GM12878 (cell line): ENCODE results near the gene DICER1. TPM values are rescaled to one million over a fixed set of nuclear protein-coding genes. Genes with fewer than 3 reads are reported as not detected.

ENCODE experiments used
- ATAC-seq: fragments of 200-7000 bp; cut with Tn5 transposase; 3 replicates; pipeline ENCODE4 v1.9.1; 2020; ENCODE audit warnings: mild to moderate bottlenecking, moderate library complexity
- BruUV-seq: library from RNA; stranded (reverse); fragments of 400-500 nt; replicated peaks from 2 replicates; lab custom pipeline; 2021; lab: Mats Ljungman, UMichigan
- CTCF ChIA-PET: fragments of 300-600 bp; sonication (Branson Sonifier 250); formaldehyde crosslinking; extraction: SDS; loops from one replicate; lab custom pipeline; 2021; ENCODE audit warnings: inconsistent platforms; lab: Yijun Ruan, JAX
- POLR2A ChIA-PET: fragments of 350-600 bp; formaldehyde crosslinking; extraction: SDS; loops from one replicate; lab custom pipeline; 2021; ENCODE audit warnings: inconsistent platforms; lab: Charles Lee
- RAD21 ChIA-PET: fragments of 300-600 bp; sonication (Branson Sonifier 250); formaldehyde crosslinking; loops from one replicate; lab custom pipeline; 2023; ENCODE audit warnings: antibody characterized with exemption; ENCODE audit not compliant: unreplicated experiment; lab: Charles Lee
- SMC1A ChIA-PET: fragments of 300-600 bp; sonication (Branson Sonifier 250); formaldehyde crosslinking; loops from one replicate; lab custom pipeline; 2023; ENCODE audit not compliant: unreplicated experiment, uncharacterized antibody; lab: Charles Lee
- DNase-seq: peaks from one replicate; pipeline ENCODE4 v3.0.0-alpha.2; 2011; ENCODE audit warnings: low read depth, low spot score
- FAIRE-seq: peaks from 3 replicates; lab custom pipeline; 2011; peaks lifted over from hg19 to GRCh38; lab: Jason Lieb, UNC
- H2AFZ ChIP-seq: 2 replicates; pipeline ENCODE4 v1.6.0; 2011; ENCODE audit warnings: low read depth, low read length, control low read depth; ENCODE audit not compliant: control insufficient read depth
- H3K27ac ChIP-seq: 2 replicates; pipeline ENCODE4 v1.5.1; 2011; ENCODE audit warnings: control low read depth; ENCODE audit not compliant: control insufficient read depth, insufficient read depth
- H3K27me3 ChIP-seq, 2 experiments: replicated peaks in 1 of 2; 2 replicates each; pipeline versions ENCODE4 v1.6.0 to v1.6.1; 2011; ENCODE audit warnings: low read length in 1 of 2; ENCODE audit not compliant: control insufficient read depth in 2 of 2, insufficient read depth in 2 of 2
- H3K36me3 ChIP-seq, 2 experiments: 2 replicates each; pipeline ENCODE4 v1.5.1; 2011; ENCODE audit warnings: low read length in 1 of 2; ENCODE audit not compliant: control insufficient read depth in 2 of 2, insufficient read depth in 2 of 2
- H3K4me1 ChIP-seq: 2 replicates; pipeline ENCODE4 v1.6.1; 2011; ENCODE audit warnings: mild to moderate bottlenecking, low read length, moderate library complexity, mixed read lengths; ENCODE audit not compliant: control insufficient read depth, insufficient read depth
- H3K4me2 ChIP-seq: 2 replicates; pipeline ENCODE4 v1.6.0; 2011; ENCODE audit warnings: control low read depth; ENCODE audit not compliant: control insufficient read depth, insufficient read depth
- H3K4me3 ChIP-seq: fragments of 200-600 bp; sonication (generic); 2 replicates; pipeline ENCODE4 v1.5.1; 2016
- H3K79me2 ChIP-seq: 2 replicates; pipeline ENCODE4 v1.6.0; 2011; ENCODE audit warnings: low read length; ENCODE audit not compliant: control insufficient read depth, insufficient read depth
- H3K9ac ChIP-seq: 2 replicates; pipeline ENCODE4 v1.8.0; 2011; ENCODE audit warnings: low read length, control low read depth, mixed read lengths; ENCODE audit not compliant: control insufficient read depth, insufficient read depth
- H3K9me3 ChIP-seq: replicated peaks from 3 replicates; pipeline ENCODE4 v1.5.1; 2011; ENCODE audit warnings: mild to moderate bottlenecking, low read length; ENCODE audit not compliant: control insufficient read depth, insufficient read depth
- H4K20me1 ChIP-seq: 2 replicates; pipeline ENCODE4 v1.6.0; 2011; ENCODE audit not compliant: control insufficient read depth, insufficient read depth
- BCLAF1 ChIP-seq: fragments of 450-650 bp; IDR thresholded peaks from 2 replicates; pipeline ENCODE4 v1.6.1; 2017; ENCODE audit warnings: antibody characterized with exemption, mild to moderate bottlenecking, moderate library complexity
- ESRRA ChIP-seq: IDR thresholded peaks from 2 replicates; pipeline ENCODE4 v1.6.1; 2012; ENCODE audit warnings: mild to moderate bottlenecking, low read length, improper control_type of control experiment
- MLLT1 ChIP-seq: fragments of 450-650 bp; IDR thresholded peaks from 2 replicates; pipeline ENCODE4 v1.6.1; 2016; ENCODE audit warnings: mild to moderate bottlenecking
- POLR2AphosphoS2 ChIP-seq: IDR thresholded peaks from 2 replicates; pipeline ENCODE4 v1.6.1; 2011; ENCODE audit warnings: low read depth, mild to moderate bottlenecking, low read length, improper control_type of control experiment, moderate library complexity
- WGBS: methylation state at CpG from one replicate; pipeline ENCODE4 v1.1.6; 2016; ENCODE audit warnings: low lambda C conversion rate; ENCODE audit not compliant: insufficient replicate concordance, insufficient coverage; ENCODE audit errors: missing lambda C conversion rate; 5-methylcytosine and 5-hydroxymethylcytosine counted together
- in situ Hi-C: fragments of 300-500 bp; cut with MboI; formaldehyde crosslinking; loops from 9 replicates; pipeline ENCODE4 v1.14.3; 2018; ENCODE audit warnings: mixed read lengths
- intact Hi-C: fragments of 100-400 bp; cut with micrococcal nuclease; formaldehyde crosslinking; loops from one replicate; pipeline ENCODE4 v1.14.2; 2022; ENCODE audit not compliant: unreplicated experiment
- polyA plus RNA-seq, 11 experiments: library from polyadenylated mRNA; depleted of rRNA in 4 of 11; unstranded in 6 of 11; stranded (reverse) in 5 of 11; fragments of >200 nt; fragmentation: Nextera tagmentation in 4 of 11; fragmentation: Illumina TruSeq in 1 of 11; extraction: Ambion mirVana in 4 of 11; extraction: Trizol in 1 of 11; gene quantifications; 1 replicate in 1 of 11; 2 replicates in 10 of 11; pipeline versions ENCODE4 v1.2.1 to v1.2.3, GENCODE V29; 2011 to 2016; ENCODE audit warnings: inconsistent platforms in 2 of 11, missing spikeins in 2 of 11, low read depth in 1 of 11
- total RNA-seq, 4 experiments: library from RNA; depleted of rRNA in 3 of 4; stranded (reverse); fragments of >200 nt in 3 of 4; fragmentation: Illumina TruSeq in 1 of 4; extraction: Trizol in 1 of 4; gene quantifications; 2 replicates each; pipeline versions ENCODE4 v1.2.1 to v1.2.3, GENCODE V29; 2013 to 2021
- TF ChIP-seq, protein P1 (sequence below): IDR thresholded peaks from 2 replicates; pipeline ENCODE4 v1.6.1; 2011; ENCODE audit warnings: low read depth, mild to moderate bottlenecking, low read length, moderate library complexity, borderline replicate concordance; ENCODE audit errors: extremely low read depth

The DICER1 gene
- total and polyA plus RNA-seq, 10 of the 15 experiments (the other 5 are each of a cell fraction or from before 2014, with no cell fraction given): 6.8 to 70.8 (median 37.1) TPM

DNA sequence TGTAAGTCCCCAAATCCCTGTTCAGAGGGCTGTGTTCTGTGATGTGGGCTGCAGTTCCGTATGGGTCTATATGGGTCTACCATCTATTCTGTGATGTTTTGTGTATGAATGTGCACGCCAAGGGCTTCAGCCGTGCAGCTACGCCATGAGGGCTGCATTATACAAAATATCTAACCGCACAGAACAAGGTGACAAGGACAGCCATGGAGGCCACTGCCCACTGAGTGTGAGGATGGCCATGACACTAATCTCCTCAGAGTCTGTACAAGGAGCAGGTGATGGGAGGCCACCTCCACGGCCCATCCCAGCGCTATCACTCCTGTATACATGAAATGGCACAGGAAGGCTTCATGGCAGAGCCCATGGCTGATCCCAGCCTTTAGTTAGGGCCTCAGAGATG, 102.0 kb downstream of the DICER1 start:
- no peak overlapping the region for H3K4me3 ChIP-seq
- no peaks in the 10 kb centered on the region for H4K20me1 ChIP-seq
- no peak overlapping the region for H2AFZ ChIP-seq
- no peak for DNase-seq
- H3K9ac ChIP-seq: no peak overlapping the region
- no peak overlapping the region for H3K4me2 ChIP-seq
- H3K27me3 ChIP-seq: peaks cover 0 to 1% of the 10 kb centered on the region in 2 experiments; a peak in 3 of 4 replicates
- H3K4me1 ChIP-seq: no peaks in the 10 kb centered on the region
- ChIA-PET RAD21 (no interaction called here), POLR2A (no interaction called here), SMC1A (no interaction called here), CTCF (no interaction called here)
- BruUV-seq: no TSS peak
- TF ChIP-seq POLR2AphosphoS2 (no peak), MLLT1 (no peak), BCLAF1 (no peak), ESRRA (no peak)
- TF ChIP-seq, protein P1, sequence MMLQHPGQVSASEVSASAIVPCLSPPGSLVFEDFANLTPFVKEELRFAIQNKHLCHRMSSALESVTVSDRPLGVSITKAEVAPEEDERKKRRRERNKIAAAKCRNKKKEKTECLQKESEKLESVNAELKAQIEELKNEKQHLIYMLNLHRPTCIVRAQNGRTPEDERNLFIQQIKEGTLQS: no peak
- no peak overlapping the region for H3K27ac ChIP-seq
- 27% methylated on average over 7 of the region's 7 CpGs for WGBS
- H3K36me3 ChIP-seq: no peaks in the 10 kb centered on the region
- intact Hi-C loops: no loop called here
- no peaks in the 10 kb centered on the region for H3K79me2 ChIP-seq
- in situ Hi-C loops: no loop called here
- no peak for FAIRE-seq
- ATAC-seq: no peak
- no peaks in the 10 kb centered on the region for H3K9me3 ChIP-seq
